Endothelial cell of umbilical vein (primary cell): ENCODE measurements around the gene MPZL2. TPM values are rescaled to one million over a fixed set of nuclear protein-coding genes. Genes with fewer than 3 reads are reported as not detected.

Experiments used
- BruUV-seq: library from RNA; stranded (reverse); fragments of 400-500 nt; replicated peaks from 2 replicates; lab custom pipeline; 2021; lab: Mats Ljungman, UMichigan
- CTCF ChIA-PET: fragments of 300-600, 350-600 bp; sonication (Branson Sonifier 250); formaldehyde crosslinking; loops from one replicate; lab custom pipeline; 2021; ENCODE audit warnings: antibody characterized with exemption, inconsistent platforms; lab: Charles Lee
- POLR2A ChIA-PET: fragments of 300-600, 350-600 bp; sonication (Branson Sonifier 250); formaldehyde crosslinking; loops from one replicate; lab custom pipeline; 2021; ENCODE audit warnings: antibody characterized with exemption, inconsistent platforms; lab: Charles Lee
- DNase-seq: peaks from one replicate; pipeline ENCODE4 v3.0.0-alpha.2; 2011; ENCODE audit warnings: low read depth, low spot score
- FAIRE-seq: peaks from 2 replicates; lab custom pipeline; 2011; peaks lifted over from hg19 to GRCh38; lab: Jason Lieb, UNC
- H2AFZ ChIP-seq: 2 replicates; pipeline ENCODE4 v1.6.0; 2012; ENCODE audit warnings: low read depth, low read length, control low read depth, inconsistent platforms
- H3K27ac ChIP-seq: 2 replicates; pipeline ENCODE4 v1.5.1; 2011; ENCODE audit warnings: low read depth, mild to moderate bottlenecking, control low read depth, low read length, moderate library complexity; ENCODE audit not compliant: insufficient read depth
- H3K27me3 ChIP-seq, 2 experiments: 2 replicates each; pipeline versions ENCODE4 v1.6.0 to v1.6.1; 2011; ENCODE audit warnings: low read length in 2 of 2, mixed read lengths in 1 of 2; ENCODE audit not compliant: control insufficient read depth in 2 of 2, insufficient read depth in 2 of 2
- H3K36me3 ChIP-seq, 2 experiments: 2 replicates in 1 of 2; 3 replicates in 1 of 2; pipeline ENCODE4 v1.5.1; 2011; ENCODE audit warnings: low read length in 2 of 2, mild to moderate bottlenecking in 1 of 2, moderate library complexity in 1 of 2; ENCODE audit not compliant: control insufficient read depth in 2 of 2, insufficient read depth in 2 of 2; ENCODE audit errors: extremely low read depth in 1 of 2
- H3K4me1 ChIP-seq: 3 replicates; pipeline ENCODE4 v1.5.1; 2011; ENCODE audit warnings: mild to moderate bottlenecking, low read length; ENCODE audit not compliant: control insufficient read depth, insufficient read depth; ENCODE audit errors: extremely low read depth
- H3K4me2 ChIP-seq: 2 replicates; pipeline ENCODE4 v1.6.1; 2011; ENCODE audit warnings: low read length, control low read depth, mixed read lengths; ENCODE audit not compliant: insufficient read depth
- H3K4me3 ChIP-seq, 3 experiments: fragments of 200-600 bp in 1 of 3; sonication (generic), shearing (Covaris generic) in 1 of 3; replicated peaks in 1 of 3; 2 replicates each; pipeline ENCODE4 v1.5.1; 2011 to 2016; ENCODE audit warnings: control low read depth in 3 of 3, low read length in 3 of 3, mild to moderate bottlenecking in 2 of 3, inconsistent platforms in 1 of 3, low read depth in 1 of 3, moderate library complexity in 1 of 3; ENCODE audit not compliant: insufficient read depth in 1 of 3
- H3K79me2 ChIP-seq: 2 replicates; pipeline ENCODE4 v1.6.0; 2012; ENCODE audit warnings: low read length, inconsistent platforms; ENCODE audit not compliant: control insufficient read depth, insufficient read depth
- H3K9ac ChIP-seq: replicated peaks from 2 replicates; pipeline ENCODE3; 2011; ENCODE audit warnings: low read length, control low read depth; ENCODE audit not compliant: insufficient read depth; ENCODE audit errors: extremely low read depth
- H3K9me1 ChIP-seq: replicated peaks from 3 replicates; pipeline ENCODE4 v1.6.0; 2011; ENCODE audit warnings: mild to moderate bottlenecking, low read length; ENCODE audit not compliant: control insufficient read depth, insufficient read depth; ENCODE audit errors: extremely low read depth
- H3K9me3 ChIP-seq: replicated peaks from 2 replicates; pipeline ENCODE4 v1.5.1; 2012; ENCODE audit warnings: low read length, inconsistent platforms; ENCODE audit not compliant: control insufficient read depth, insufficient read depth
- H4K20me1 ChIP-seq: replicated peaks from 2 replicates; pipeline ENCODE3; 2011; ENCODE audit warnings: mild to moderate bottlenecking, low read length; ENCODE audit not compliant: control insufficient read depth, insufficient read depth; ENCODE audit errors: extremely low read depth
- EZH2 ChIP-seq: IDR thresholded peaks from 2 replicates; pipeline ENCODE4 v1.6.1; 2012; ENCODE audit warnings: borderline replicate concordance, low read depth, mild to moderate bottlenecking, moderate library complexity, low read length, inconsistent platforms; ENCODE audit not compliant: severe bottlenecking
- FOS ChIP-seq: IDR thresholded peaks from 2 replicates; pipeline ENCODE4 v1.6.1; 2011; ENCODE audit warnings: mild to moderate bottlenecking, low read length, moderate library complexity, borderline replicate concordance; ENCODE audit not compliant: insufficient read depth
- GATA2 ChIP-seq: IDR thresholded peaks from 2 replicates; pipeline ENCODE4 v1.7.0; 2011; ENCODE audit warnings: low read depth, mild to moderate bottlenecking, moderate library complexity, mixed read lengths, low read length; ENCODE audit not compliant: insufficient read length, insufficient read depth
- JUN ChIP-seq: IDR thresholded peaks from 2 replicates; pipeline ENCODE4 v1.6.1; 2011; ENCODE audit warnings: borderline replicate concordance, low read depth; ENCODE audit not compliant: insufficient read length, insufficient read depth
- MYC ChIP-seq: IDR thresholded peaks from one replicate; pipeline ENCODE4 v1.6.1; 2011; ENCODE audit warnings: mild to moderate bottlenecking, low read depth, low read length
- POLR2A ChIP-seq: IDR thresholded peaks from 2 replicates; pipeline ENCODE4 v1.6.1; 2012; ENCODE audit warnings: low read depth, mild to moderate bottlenecking, control low read depth, low read length
- POLR2AphosphoS5 ChIP-seq: IDR thresholded peaks from 2 replicates; pipeline ENCODE4 v1.6.1; 2012; ENCODE audit warnings: low read depth, mild to moderate bottlenecking, control low read depth, low read length, moderate library complexity; ENCODE audit not compliant: insufficient read depth
- dilution Hi-C: fragments of 300-500 bp; cut with MboI; formaldehyde crosslinking; loops from one replicate; pipeline ENCODE4 v1.15.0; 2019; ENCODE audit warnings: low sequenced_read_pairs; ENCODE audit not compliant: extremely low pct_ligation_motif_present
- intact Hi-C: fragments of 100-400 bp; cut with micrococcal nuclease; formaldehyde crosslinking; loops from one replicate; pipeline ENCODE4 v1.10.0; 2022
- polyA plus RNA-seq, 4 experiments: library from polyadenylated mRNA; depleted of rRNA in 3 of 4; stranded (reverse) in 3 of 4; unstranded in 1 of 4; fragments of >200 nt; gene quantifications; 2 replicates each; pipeline versions ENCODE4 v1.2.1 to v1.2.3, GENCODE V29; 2011 to 2012; ENCODE audit warnings: missing spikeins in 1 of 4
- total RNA-seq: library from RNA; stranded (reverse); gene quantifications from 2 replicates; pipeline ENCODE4 v1.2.3, GENCODE V29; 2021
- TF ChIP-seq, protein P1 (sequence below), 2 donors: IDR thresholded peaks; 1 replicate in 1 of 2; 2 replicates in 1 of 2; pipeline ENCODE4 v1.5.1; 2011; ENCODE audit warnings: low read length in 2 of 2, mild to moderate bottlenecking in 2 of 2, moderate library complexity in 2 of 2, control low read depth in 1 of 2, inconsistent platforms in 1 of 2, low read depth in 1 of 2; ENCODE audit not compliant: insufficient read depth in 1 of 2; ENCODE audit errors: extremely low read depth in 1 of 2
- TF ChIP-seq, protein P2 (sequence below): IDR thresholded peaks from 2 replicates; pipeline ENCODE4 v1.6.1; 2011; ENCODE audit not compliant: insufficient read depth, insufficient read length

Gene MPZL2
- total and polyA plus RNA-seq, 2 donors (not counting 3 experiments of a cell fraction or from before 2014, with no cell fraction given) = 21.0 to 49.5 TPM

DNA sequence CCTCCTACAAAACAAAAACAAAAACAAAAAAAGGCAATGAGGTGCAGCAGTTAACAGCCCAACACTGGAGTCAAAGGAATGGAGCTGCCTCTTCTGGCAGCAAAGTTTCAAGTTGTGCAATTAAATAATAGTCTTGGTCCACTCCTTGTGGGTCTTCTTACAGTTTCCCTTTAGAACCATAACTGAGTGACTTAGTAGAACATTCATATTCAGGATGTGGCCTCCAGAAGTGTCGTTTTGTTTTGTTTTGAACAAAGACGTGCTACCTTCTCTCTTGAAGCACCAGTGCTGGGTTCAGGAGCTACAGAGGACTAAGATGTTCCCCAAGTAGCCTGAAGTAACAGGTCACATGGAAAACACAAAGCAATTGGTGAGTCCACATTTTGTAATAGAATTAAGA lies 37.3 kb downstream of the MPZL2 start:
- no TSS peak for BruUV-seq
- DNase-seq (no peak), FAIRE-seq (no peak)
- H2AFZ ChIP-seq = no peak overlapping the region
- H3K79me2 ChIP-seq = no peaks in the 10 kb centered on the region
- TF ChIP-seq, protein P1, sequence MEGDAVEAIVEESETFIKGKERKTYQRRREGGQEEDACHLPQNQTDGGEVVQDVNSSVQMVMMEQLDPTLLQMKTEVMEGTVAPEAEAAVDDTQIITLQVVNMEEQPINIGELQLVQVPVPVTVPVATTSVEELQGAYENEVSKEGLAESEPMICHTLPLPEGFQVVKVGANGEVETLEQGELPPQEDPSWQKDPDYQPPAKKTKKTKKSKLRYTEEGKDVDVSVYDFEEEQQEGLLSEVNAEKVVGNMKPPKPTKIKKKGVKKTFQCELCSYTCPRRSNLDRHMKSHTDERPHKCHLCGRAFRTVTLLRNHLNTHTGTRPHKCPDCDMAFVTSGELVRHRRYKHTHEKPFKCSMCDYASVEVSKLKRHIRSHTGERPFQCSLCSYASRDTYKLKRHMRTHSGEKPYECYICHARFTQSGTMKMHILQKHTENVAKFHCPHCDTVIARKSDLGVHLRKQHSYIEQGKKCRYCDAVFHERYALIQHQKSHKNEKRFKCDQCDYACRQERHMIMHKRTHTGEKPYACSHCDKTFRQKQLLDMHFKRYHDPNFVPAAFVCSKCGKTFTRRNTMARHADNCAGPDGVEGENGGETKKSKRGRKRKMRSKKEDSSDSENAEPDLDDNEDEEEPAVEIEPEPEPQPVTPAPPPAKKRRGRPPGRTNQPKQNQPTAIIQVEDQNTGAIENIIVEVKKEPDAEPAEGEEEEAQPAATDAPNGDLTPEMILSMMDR (IDR thresholded peaks at IDR 0.05; ENCODE audit: extremely low read depth in 1 of 2, insufficient read depth in 1 of 2, low read depth in 1 of 2, low read length in 2 of 2) = no peak
- no peak for TF ChIP-seq JUN
- no peak for TF ChIP-seq EZH2
- TF ChIP-seq MYC = no peak
- TF ChIP-seq, protein P2, sequence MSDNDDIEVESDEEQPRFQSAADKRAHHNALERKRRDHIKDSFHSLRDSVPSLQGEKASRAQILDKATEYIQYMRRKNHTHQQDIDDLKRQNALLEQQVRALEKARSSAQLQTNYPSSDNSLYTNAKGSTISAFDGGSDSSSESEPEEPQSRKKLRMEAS = no peak
- no peak for TF ChIP-seq FOS
- no peak for TF ChIP-seq POLR2A
- no peak for TF ChIP-seq GATA2
- no peak for TF ChIP-seq POLR2AphosphoS5
- no peak overlapping the region for H3K27ac ChIP-seq
- no peaks in the 10 kb centered on the region for H3K36me3 ChIP-seq
- ChIA-PET CTCF (interaction anchor here (0.9 to 2.3 kb wide), 16 partner anchors 11 to 127 kb away, joined by 3 to 35 read pairs (median 4); no protein-coding TSS in a partner anchor), POLR2A (no interaction called here)
- H3K27me3 ChIP-seq = no peaks in the 10 kb centered on the region
- no peaks in the 10 kb centered on the region for H3K9me1 ChIP-seq
- H3K4me3 ChIP-seq = no peak overlapping the region
- H3K9me3 ChIP-seq = no peaks in the 10 kb centered on the region
- no peaks in the 10 kb centered on the region for H4K20me1 ChIP-seq
- H3K4me2 ChIP-seq = no peak overlapping the region
- H3K9ac ChIP-seq = no peak overlapping the region
- intact Hi-C loops (no loop called here), dilution Hi-C loops (no loop called here)
- peaks cover 22% of the 10 kb centered on the region for H3K4me1 ChIP-seq
